Measurements from ENCODE around the gene ITSN1. TPM values are rescaled to one million over a fixed set of nuclear protein-coding genes. Genes with fewer than 3 reads are reported as not detected.

The ITSN1 gene
- total RNA-seq, 2 experiments from 2014 or later: 1.6 to 1.7 TPM

DNA sequence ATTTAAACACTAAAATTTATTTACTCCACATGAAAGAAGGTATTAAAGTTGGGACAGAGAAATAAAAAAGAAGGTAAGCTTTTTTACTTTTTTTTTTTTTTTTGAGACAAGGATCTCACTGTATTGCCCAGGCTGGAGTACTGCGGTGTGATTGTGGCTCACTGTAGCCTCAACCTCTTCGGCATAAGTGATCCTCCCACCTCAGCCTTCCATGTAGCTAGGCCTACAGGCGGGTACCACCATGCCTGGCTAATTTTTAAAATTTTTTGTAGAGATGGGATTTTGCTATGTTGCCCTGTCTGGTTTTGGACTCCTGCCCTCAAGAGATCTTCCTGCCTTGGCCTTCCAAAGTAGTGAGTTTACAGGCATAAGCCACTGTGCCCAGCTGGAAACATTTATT, 106.6 kb downstream of the ITSN1 start:
- H3K27me3 Mint-ChIP-seq (ENCODE audit: low read depth): no peaks in the 10 kb centered on the region
- H3K36me3 Mint-ChIP-seq (ENCODE audit: low read depth): no peaks in the 10 kb centered on the region
- H3K27ac Mint-ChIP-seq: no peak overlapping the region
- H3K4me1 Mint-ChIP-seq (ENCODE audit: low read depth): no peaks in the 10 kb centered on the region
- ATAC-seq (no peak), DNase-seq (no peak)
- peaks cover 16% of the 10 kb centered on the region for H3K9me3 Mint-ChIP-seq (ENCODE audit: insufficient read depth)
- POLR2A ChIA-PET: no interaction called here
- no peak overlapping the region for H3K4me3 Mint-ChIP-seq
- CTCF ChIA-PET: no interaction called here

DNA sequence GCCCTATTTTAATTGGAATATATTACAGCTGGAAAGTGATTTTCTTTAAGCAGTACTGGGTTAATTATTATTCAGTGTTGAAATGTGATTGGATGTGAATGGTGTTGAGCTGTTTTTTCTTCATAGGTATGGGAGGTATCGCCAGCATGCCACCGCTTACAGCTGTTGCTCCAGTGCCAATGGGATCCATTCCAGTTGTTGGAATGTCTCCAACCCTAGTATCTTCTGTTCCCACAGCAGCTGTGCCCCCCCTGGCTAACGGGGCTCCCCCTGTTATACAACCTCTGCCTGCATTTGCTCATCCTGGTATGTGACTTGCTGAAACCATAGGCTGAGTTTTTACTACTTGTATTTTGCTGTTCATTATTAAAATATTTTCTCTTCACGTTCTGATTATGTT, 107.7 kb downstream of the ITSN1 start:
- no peaks in the 10 kb centered on the region for H3K36me3 Mint-ChIP-seq (ENCODE audit: low read depth)
- H3K27me3 Mint-ChIP-seq (ENCODE audit: low read depth): peaks cover 2% of the 10 kb centered on the region
- H3K4me1 Mint-ChIP-seq (ENCODE audit: low read depth): no peaks in the 10 kb centered on the region
- H3K4me3 Mint-ChIP-seq: no peak overlapping the region
- ChIA-PET CTCF (no interaction called here), POLR2A (no interaction called here)
- H3K9me3 Mint-ChIP-seq (ENCODE audit: insufficient read depth): peaks cover 16% of the 10 kb centered on the region
- H3K27ac Mint-ChIP-seq: no peak overlapping the region
- ATAC-seq (no peak), DNase-seq (no peak)

GRCh38 chr21:33751120-33751519, 108.8 kb downstream of the ITSN1 start:
- Mint-ChIP-seq H3K9me3 (ENCODE audit: insufficient read depth) (peaks cover 13% of the 10 kb centered on the region), H3K27ac (no peak overlapping the region), H3K27me3 (ENCODE audit: low read depth) (peaks cover 2% of the 10 kb centered on the region), H3K36me3 (ENCODE audit: low read depth) (no peaks in the 10 kb centered on the region), H3K4me3 (no peak overlapping the region), H3K4me1 (ENCODE audit: low read depth) (no peaks in the 10 kb centered on the region)
- ATAC-seq: no peak
- no peak for DNase-seq
- CTCF ChIA-PET: no interaction called here
- POLR2A ChIA-PET: no interaction called here

DNA sequence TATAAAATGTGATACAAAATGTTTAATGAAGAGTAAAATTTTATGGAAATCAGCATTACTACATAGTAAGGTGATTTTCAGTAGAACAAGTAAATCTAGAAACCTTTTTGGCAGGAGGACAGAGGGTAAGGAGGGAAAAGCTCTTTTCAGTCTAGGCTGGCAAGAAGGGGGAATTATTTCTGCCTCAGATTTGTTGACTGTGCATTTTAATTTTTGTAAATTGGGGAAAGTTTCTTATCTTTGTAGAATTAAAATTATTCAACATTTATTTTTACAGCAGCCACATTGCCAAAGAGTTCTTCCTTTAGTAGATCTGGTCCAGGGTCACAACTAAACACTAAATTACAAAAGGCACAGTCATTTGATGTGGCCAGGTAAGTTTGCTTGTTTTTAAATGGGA, 109.2 kb downstream of the ITSN1 start:
- ChIA-PET POLR2A (no interaction called here), CTCF (no interaction called here)
- H3K4me1 Mint-ChIP-seq (ENCODE audit: low read depth): no peaks in the 10 kb centered on the region
- no peaks in the 10 kb centered on the region for H3K36me3 Mint-ChIP-seq (ENCODE audit: low read depth)
- DNase-seq: no peak
- no peak overlapping the region for H3K27ac Mint-ChIP-seq
- no peak overlapping the region for H3K4me3 Mint-ChIP-seq
- H3K9me3 Mint-ChIP-seq (ENCODE audit: insufficient read depth): peaks cover 9% of the 10 kb centered on the region
- no peak for ATAC-seq
- peaks cover 2% of the 10 kb centered on the region for H3K27me3 Mint-ChIP-seq (ENCODE audit: low read depth)

DNA sequence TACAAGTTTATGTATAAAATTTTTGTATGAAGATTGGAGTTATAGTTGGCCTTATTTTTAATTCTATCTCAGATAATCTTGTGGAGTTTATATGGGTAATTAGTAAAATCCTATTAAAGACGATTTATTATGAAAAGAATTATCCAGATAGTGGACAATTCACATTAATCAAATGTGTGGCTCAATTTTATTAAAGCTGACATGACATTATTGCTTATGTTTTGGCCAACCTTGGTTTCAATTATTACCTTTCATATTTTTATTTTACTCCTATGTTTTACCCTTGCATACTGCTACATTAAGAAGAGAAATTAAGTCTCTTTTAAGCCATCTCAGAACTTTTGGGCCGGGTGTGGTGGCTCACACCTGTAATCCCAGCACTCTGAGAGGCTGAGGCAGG, 110.0 kb downstream of the ITSN1 start:
- H3K9me3 Mint-ChIP-seq (ENCODE audit: insufficient read depth): peaks cover 4% of the 10 kb centered on the region
- DNase-seq (no peak), ATAC-seq (no peak)
- H3K36me3 Mint-ChIP-seq (ENCODE audit: low read depth): no peaks in the 10 kb centered on the region
- POLR2A ChIA-PET: no interaction called here
- H3K27me3 Mint-ChIP-seq (ENCODE audit: low read depth): peaks cover 2% of the 10 kb centered on the region
- no peak overlapping the region for H3K4me3 Mint-ChIP-seq
- H3K4me1 Mint-ChIP-seq (ENCODE audit: low read depth): no peaks in the 10 kb centered on the region
- CTCF ChIA-PET: no interaction called here
- H3K27ac Mint-ChIP-seq: no peak overlapping the region

GRCh38 chr21:33753886-33754285, 111.6 kb downstream of the ITSN1 start:
- H3K27ac Mint-ChIP-seq: no peak overlapping the region
- H3K27me3 Mint-ChIP-seq (ENCODE audit: low read depth): peaks cover 2% of the 10 kb centered on the region
- H3K36me3 Mint-ChIP-seq (ENCODE audit: low read depth): no peaks in the 10 kb centered on the region
- H3K4me3 Mint-ChIP-seq: no peak overlapping the region
- H3K4me1 Mint-ChIP-seq (ENCODE audit: low read depth): no peaks in the 10 kb centered on the region
- ATAC-seq: no peak
- DNase-seq: no peak
- no peaks in the 10 kb centered on the region for H3K9me3 Mint-ChIP-seq (ENCODE audit: insufficient read depth)
- CTCF ChIA-PET: no interaction called here
- POLR2A ChIA-PET: no interaction called here

DNA sequence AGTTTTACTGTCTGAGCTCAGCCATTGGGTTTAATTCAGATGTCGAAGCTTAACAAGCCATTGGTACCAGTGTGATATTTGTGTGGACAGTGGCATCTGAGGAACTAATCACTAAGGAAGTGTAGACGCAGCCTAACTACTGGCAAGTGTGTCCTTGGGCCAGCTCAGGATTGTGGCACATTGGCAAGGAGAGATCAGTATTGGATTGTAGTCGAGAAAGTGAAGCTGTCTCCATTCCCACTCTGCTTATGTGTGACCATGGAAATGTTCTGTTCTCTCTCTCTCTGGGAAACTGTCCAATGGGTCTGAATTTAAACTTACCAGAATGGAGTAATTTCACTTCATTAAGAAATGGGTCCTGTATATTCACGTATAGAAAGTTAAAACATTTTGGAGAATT, 112.2 kb downstream of the ITSN1 start:
- Mint-ChIP-seq H3K4me3 (no peak overlapping the region), H3K27me3 (ENCODE audit: low read depth) (peaks cover 2% of the 10 kb centered on the region), H3K4me1 (ENCODE audit: low read depth) (no peaks in the 10 kb centered on the region), H3K27ac (no peak overlapping the region), H3K9me3 (ENCODE audit: insufficient read depth) (no peaks in the 10 kb centered on the region), H3K36me3 (ENCODE audit: low read depth) (no peaks in the 10 kb centered on the region)
- ATAC-seq (no peak), DNase-seq (no peak)
- CTCF ChIA-PET: no interaction called here
- POLR2A ChIA-PET: no interaction called here

GRCh38 chr21:33755354-33755753, 113.1 kb downstream of the ITSN1 start:
- no peaks in the 10 kb centered on the region for H3K9me3 Mint-ChIP-seq (ENCODE audit: insufficient read depth)
- no peak for ATAC-seq
- no peak overlapping the region for H3K4me3 Mint-ChIP-seq
- DNase-seq: no peak
- H3K4me1 Mint-ChIP-seq (ENCODE audit: low read depth): no peaks in the 10 kb centered on the region
- ChIA-PET POLR2A (no interaction called here), CTCF (no interaction called here)
- H3K27me3 Mint-ChIP-seq (ENCODE audit: low read depth): peaks cover 2% of the 10 kb centered on the region
- H3K36me3 Mint-ChIP-seq (ENCODE audit: low read depth): no peaks in the 10 kb centered on the region
- no peak overlapping the region for H3K27ac Mint-ChIP-seq

- ATAC-seq: no peak
- H3K27me3 Mint-ChIP-seq (ENCODE audit: low read depth): no peaks in the 10 kb centered on the region
- no peak for DNase-seq
- H3K36me3 Mint-ChIP-seq (ENCODE audit: low read depth): no peaks in the 10 kb centered on the region
- no peak overlapping the region for H3K27ac Mint-ChIP-seq
- ChIA-PET POLR2A (no interaction called here), CTCF (no interaction called here)
- no peaks in the 10 kb centered on the region for H3K4me1 Mint-ChIP-seq (ENCODE audit: low read depth)
- no peak overlapping the region for H3K4me3 Mint-ChIP-seq
- no peaks in the 10 kb centered on the region for H3K9me3 Mint-ChIP-seq (ENCODE audit: insufficient read depth)
These were observed 118.5 kb downstream of the ITSN1 start for GRCh38 chr21:33760641-33761440.

DNA sequence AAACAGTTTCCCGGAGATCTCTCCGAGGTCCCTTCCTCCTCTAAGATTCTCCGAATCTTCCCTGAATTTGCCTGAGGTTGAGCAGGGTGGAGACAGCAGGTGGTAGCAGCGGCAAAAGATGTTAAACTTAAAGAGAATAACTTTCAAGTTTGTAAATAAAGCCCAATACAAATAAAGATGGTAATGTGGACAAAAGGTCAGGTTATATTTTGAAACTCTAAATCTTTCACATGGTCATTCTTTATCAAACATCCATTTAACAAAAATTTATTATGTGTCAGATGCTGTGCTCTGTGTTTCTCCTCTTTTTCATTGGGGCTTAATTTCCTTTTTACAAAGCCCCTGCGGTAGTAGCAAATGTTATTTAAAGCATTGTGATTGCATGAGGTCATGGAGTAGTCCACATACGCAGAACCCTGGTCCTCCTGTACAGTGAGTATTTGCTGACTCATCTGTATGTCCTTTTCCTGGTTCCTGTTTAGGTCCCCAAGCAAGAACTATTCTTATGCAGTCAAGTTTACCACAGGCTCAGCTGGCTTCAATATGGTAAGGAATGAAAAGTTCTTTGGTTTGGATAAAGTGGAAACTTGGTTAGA, 119.2 kb downstream of the ITSN1 start:
- Mint-ChIP-seq H3K9me3 (ENCODE audit: insufficient read depth) (no peaks in the 10 kb centered on the region), H3K36me3 (ENCODE audit: low read depth) (no peaks in the 10 kb centered on the region), H3K27ac (no peak overlapping the region), H3K4me1 (ENCODE audit: low read depth) (no peaks in the 10 kb centered on the region), H3K27me3 (ENCODE audit: low read depth) (no peaks in the 10 kb centered on the region), H3K4me3 (no peak overlapping the region)
- ChIA-PET CTCF (no interaction called here), POLR2A (no interaction called here)
- ATAC-seq (no peak), DNase-seq (no peak)

- ATAC-seq (no peak), DNase-seq (no peak)
- Mint-ChIP-seq H3K4me3 (no peak overlapping the region), H3K9me3 (ENCODE audit: insufficient read depth) (no peaks in the 10 kb centered on the region), H3K4me1 (ENCODE audit: low read depth) (no peaks in the 10 kb centered on the region), H3K27me3 (ENCODE audit: low read depth) (no peaks in the 10 kb centered on the region), H3K27ac (no peak overlapping the region), H3K36me3 (ENCODE audit: low read depth) (no peaks in the 10 kb centered on the region)
- ChIA-PET POLR2A (interaction anchor here (0.6 kb wide), 1 partner anchor 473 kb away, joined by 3 read pairs; no protein-coding TSS in a partner anchor), CTCF (no interaction called here)
These were observed 120.7 kb downstream of the ITSN1 start for GRCh38 chr21:33762803-33763581.

DNA sequence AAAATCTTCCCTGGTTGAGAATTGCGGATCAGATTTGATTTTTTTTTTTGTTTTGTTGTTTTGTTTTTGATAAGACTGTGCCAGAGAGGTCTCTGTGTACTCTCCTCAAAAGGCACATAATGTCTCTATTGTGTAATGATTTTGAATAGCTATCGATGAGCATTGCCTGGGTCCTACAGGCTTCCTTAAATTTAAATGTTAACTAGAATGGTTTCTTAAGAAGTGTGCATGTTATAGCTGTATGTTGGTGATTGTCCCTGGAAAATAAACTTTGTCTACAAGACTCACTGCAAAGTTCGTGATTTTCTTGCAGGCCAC, 121.2 kb downstream of the ITSN1 start:
- ChIA-PET POLR2A (interaction anchor here (0.6 kb wide), 1 partner anchor 472 kb away, joined by 3 read pairs; no protein-coding TSS in a partner anchor), CTCF (no interaction called here)
- Mint-ChIP-seq H3K27ac (no peak overlapping the region), H3K4me3 (no peak overlapping the region), H3K9me3 (ENCODE audit: insufficient read depth) (no peaks in the 10 kb centered on the region), H3K4me1 (ENCODE audit: low read depth) (no peaks in the 10 kb centered on the region), H3K27me3 (ENCODE audit: low read depth) (no peaks in the 10 kb centered on the region), H3K36me3 (ENCODE audit: low read depth) (no peaks in the 10 kb centered on the region)
- ATAC-seq (no peak), DNase-seq (no peak)
